Neural crest cell (in vitro differentiated cells): Measurements from ENCODE around the gene BRWD1. TPM values are rescaled to one million over a fixed set of nuclear protein-coding genes. Genes with fewer than 3 reads are reported as not detected.

Experiments used
- DNase-seq: peaks from one replicate; pipeline ENCODE4 v3.0.0; 2021; ENCODE audit warnings: low read depth, mixed read lengths, low spot score
- H3K27ac Mint-ChIP-seq: one replicate; pipeline ENCODE4 v1.8.0; 2021; ENCODE audit warnings: mild to moderate bottlenecking, mixed read lengths; ENCODE audit not compliant: unreplicated experiment
- H3K27me3 Mint-ChIP-seq: 2 replicates; pipeline ENCODE4 v1.8.0; 2021; ENCODE audit warnings: low read depth, mild to moderate bottlenecking, mixed read lengths
- H3K36me3 Mint-ChIP-seq: 2 replicates; pipeline ENCODE4 v1.8.0; 2021; ENCODE audit warnings: low read depth, mild to moderate bottlenecking, mixed read lengths
- H3K4me1 Mint-ChIP-seq: 2 replicates; pipeline ENCODE4 v1.8.0; 2021; ENCODE audit warnings: mixed read lengths
- H3K4me3 Mint-ChIP-seq: one replicate; pipeline ENCODE4 v1.8.0; 2021; ENCODE audit warnings: mild to moderate bottlenecking, mixed read lengths
- H3K9me3 Mint-ChIP-seq: 2 replicates; pipeline ENCODE4 v1.8.0; 2021; ENCODE audit warnings: mixed read lengths
- CTCF ChIP-seq: fragments of 200-600 bp; sonication (generic); conservative IDR thresholded peaks from 2 replicates; pipeline ENCODE4 v1.5.0; 2021; ENCODE audit warnings: antibody characterized with exemption, mild to moderate bottlenecking
- total RNA-seq: library from RNA; stranded (reverse); gene quantifications from 2 replicates; pipeline ENCODE4 v1.2.1, GENCODE V29; 2021

BRWD1 gene
- total RNA-seq, 1 donor from 2014 or later, result 38.4 TPM

GRCh38 chr21:39339231-39339630 is 25.8 kb upstream of the BRWD1 start:
- peaks cover 12% of the 10 kb centered on the region for H3K4me1 Mint-ChIP-seq
- no peak overlapping the region for H3K27ac Mint-ChIP-seq
- TF ChIP-seq CTCF, result no peak

DNA sequence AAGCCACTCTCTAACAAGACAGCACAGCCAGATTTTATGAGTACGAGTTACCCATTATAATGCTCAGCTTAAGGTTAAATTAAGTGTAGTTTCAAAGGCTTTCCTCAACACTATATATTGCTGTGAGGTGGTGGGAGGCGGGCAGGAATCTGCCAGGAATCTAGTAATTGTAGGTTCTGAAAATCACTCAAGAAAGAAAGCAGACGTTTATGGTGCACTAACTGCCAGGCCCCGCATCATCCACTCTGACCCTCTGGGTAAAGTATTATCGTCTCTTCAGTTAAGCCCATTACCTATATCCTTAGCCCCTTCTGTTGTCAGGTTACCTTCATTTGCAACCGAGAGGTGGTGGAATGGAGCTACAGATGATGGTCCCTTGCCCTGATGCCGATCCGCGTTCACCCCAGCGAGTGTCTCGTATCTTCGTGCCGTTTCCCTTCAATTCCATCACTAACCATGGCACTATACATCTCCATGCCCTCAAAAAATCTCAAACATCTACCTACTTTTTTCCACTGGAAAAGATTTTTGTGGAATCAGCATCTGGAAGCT is 23.1 kb upstream of the BRWD1 start:
- Mint-ChIP-seq H3K27ac (no peak overlapping the region), H3K36me3 (peaks cover 5% of the 10 kb centered on the region), H3K27me3 (no peaks in the 10 kb centered on the region), H3K4me1 (peaks cover 4% of the 10 kb centered on the region), H3K4me3 (no peak overlapping the region), H3K9me3 (no peaks in the 10 kb centered on the region)
- TF ChIP-seq CTCF, result no peak
- no peak for DNase-seq

More at GRCh38 chr21:39339231-39339630, 25.8 kb upstream of the BRWD1 start:
- no peaks in the 10 kb centered on the region for H3K27me3 Mint-ChIP-seq
- DNase-seq, result no peak
- peaks cover 19% of the 10 kb centered on the region for H3K36me3 Mint-ChIP-seq
- no peak overlapping the region for H3K4me3 Mint-ChIP-seq
- H3K9me3 Mint-ChIP-seq, result no peaks in the 10 kb centered on the region

GRCh38 chr21:39334611-39335010 is 21.2 kb upstream of the BRWD1 start:
- H3K4me3 Mint-ChIP-seq, result no peak overlapping the region

GRCh38 chr21:39332175-39332574 is 18.7 kb upstream of the BRWD1 start:
- Mint-ChIP-seq H3K4me1 (no peaks in the 10 kb centered on the region), H3K9me3 (no peaks in the 10 kb centered on the region), H3K27me3 (no peaks in the 10 kb centered on the region), H3K27ac (no peak overlapping the region), H3K4me3 (no peak overlapping the region), H3K36me3 (no peaks in the 10 kb centered on the region)
- no peak for TF ChIP-seq CTCF
- DNase-seq, result no peak

More at GRCh38 chr21:39334611-39335010, 21.2 kb upstream of the BRWD1 start:
- Mint-ChIP-seq H3K4me1 (no peaks in the 10 kb centered on the region), H3K36me3 (no peaks in the 10 kb centered on the region), H3K27ac (no peak overlapping the region), H3K27me3 (no peaks in the 10 kb centered on the region), H3K9me3 (no peaks in the 10 kb centered on the region)
- no peak for DNase-seq
- TF ChIP-seq CTCF, result no peak

GRCh38 chr21:39330001-39330400 is 16.6 kb upstream of the BRWD1 start:
- peaks cover 5% of the 10 kb centered on the region for H3K4me1 Mint-ChIP-seq
- DNase-seq, result no peak
- no peaks in the 10 kb centered on the region for H3K27me3 Mint-ChIP-seq
- no peak overlapping the region for H3K27ac Mint-ChIP-seq
- H3K9me3 Mint-ChIP-seq, result no peaks in the 10 kb centered on the region
- no peak for TF ChIP-seq CTCF
- H3K36me3 Mint-ChIP-seq, result no peaks in the 10 kb centered on the region
- H3K4me3 Mint-ChIP-seq, result no peak overlapping the region

GRCh38 chr21:39327727-39328126 is 14.3 kb upstream of the BRWD1 start:
- no peaks in the 10 kb centered on the region for H3K36me3 Mint-ChIP-seq
- DNase-seq, result no peak
- no peaks in the 10 kb centered on the region for H3K27me3 Mint-ChIP-seq
- no peak overlapping the region for H3K27ac Mint-ChIP-seq
- no peaks in the 10 kb centered on the region for H3K9me3 Mint-ChIP-seq
- H3K4me1 Mint-ChIP-seq, result peaks cover 5% of the 10 kb centered on the region
- no peak overlapping the region for H3K4me3 Mint-ChIP-seq
- no peak for TF ChIP-seq CTCF
